AG04450 (cell line): ENCODE data around the gene FSTL1. TPM values are rescaled to one million over a fixed set of nuclear protein-coding genes. Genes with fewer than 3 reads are reported as not detected.
"Not testable (repeated sequence)": the region's sequence is repeated elsewhere in the genome, so short reads cannot be mapped to it uniquely, and the experiment has no call there.

Experiments
- CTCF ChIA-PET: fragments of 300-600, 350-600 bp; formaldehyde crosslinking; extraction: SDS; loops from one replicate; lab custom pipeline; 2022; ENCODE audit warnings: antibody characterized with exemption, inconsistent platforms; lab: Charles Lee
- POLR2A ChIA-PET: fragments of 350-600 bp; formaldehyde crosslinking; extraction: SDS; loops from one replicate; lab custom pipeline; 2021; ENCODE audit warnings: antibody characterized with exemption, inconsistent platforms; lab: Yijun Ruan, JAX
- DNase-seq: peaks from one replicate; pipeline ENCODE4 v3.0.0-alpha.2; 2011; ENCODE audit warnings: low read depth, low spot score
- H3K27ac ChIP-seq: one replicate; pipeline ENCODE4 v1.5.1; 2012; ENCODE audit warnings: low read depth, low read length, control low read depth
- H3K27me3 ChIP-seq: one replicate; pipeline ENCODE4 v1.6.0; 2012; ENCODE audit warnings: low read length; ENCODE audit not compliant: control insufficient read depth, insufficient read depth
- H3K4me3 ChIP-seq: 2 replicates; pipeline ENCODE4 v1.5.1; 2011; ENCODE audit warnings: mild to moderate bottlenecking, low read depth, low read length, control low read depth
- H3K9me3 ChIP-seq: 2 replicates; pipeline ENCODE4 v1.5.1; 2012; ENCODE audit warnings: low read length; ENCODE audit not compliant: control insufficient read depth, insufficient read depth
- CTCF ChIP-seq: IDR thresholded peaks from 2 replicates; pipeline ENCODE4 v1.5.1; 2011; ENCODE audit warnings: low read depth, low read length, control low read depth, inconsistent platforms
- polyA plus RNA-seq: library from polyadenylated mRNA; depleted of rRNA; stranded (reverse); fragments of >200 nt; gene quantifications from 2 replicates; pipeline ENCODE4 v1.2.3, GENCODE V29; 2011

The FSTL1 gene
- polyA plus RNA-seq, 1 experiment: 1,126 TPM

DNA sequence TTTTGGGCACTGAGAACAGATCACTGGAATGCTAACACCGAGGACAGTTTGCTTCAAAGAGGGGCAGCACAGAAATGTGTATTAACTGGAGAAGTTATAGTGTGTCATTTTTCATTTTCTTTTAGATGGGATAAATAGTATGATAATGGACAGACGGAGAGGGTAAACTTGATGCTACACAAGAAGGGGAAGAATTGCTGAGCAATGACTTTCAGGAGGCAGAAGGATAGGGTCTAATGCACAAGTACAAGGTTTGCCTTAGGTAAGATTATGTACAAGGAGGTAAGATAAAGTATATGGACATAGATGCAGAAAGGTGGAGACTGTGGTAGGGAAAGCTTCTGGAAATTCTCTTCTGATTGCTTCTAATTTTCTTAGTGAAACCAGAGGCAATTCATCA is 69.3 kb downstream of the FSTL1 start:
- TF ChIP-seq CTCF: no peak
- no peak overlapping the region for H3K4me3 ChIP-seq
- CTCF ChIA-PET: no interaction called here
- DNase-seq: no peak
- peaks cover 3% of the 10 kb centered on the region for H3K27me3 ChIP-seq
- POLR2A ChIA-PET: no interaction called here
- H3K9me3 ChIP-seq: no peaks in the 10 kb centered on the region
- no peak overlapping the region for H3K27ac ChIP-seq

- H3K9me3 ChIP-seq, H3K27ac ChIP-seq, CTCF ChIA-PET, POLR2A ChIA-PET, H3K27me3 ChIP-seq, H3K4me3 ChIP-seq, DNase-seq: not testable (repeated sequence)
Measured at GRCh38 chr3:120377948-120378347, 72.8 kb downstream of the FSTL1 start.

- POLR2A ChIA-PET: no interaction called here
- Histone ChIP-seq H3K9me3 (no peaks in the 10 kb centered on the region), H3K27me3 (peaks cover 11% of the 10 kb centered on the region), H3K4me3 (no peak overlapping the region), H3K27ac (no peak overlapping the region)
- TF ChIP-seq CTCF: no peak
- CTCF ChIA-PET: interaction anchor here (1.7 kb wide), 1 partner anchor 127 kb away, joined by 8 read pairs; no protein-coding TSS in a partner anchor
- DNase-seq: no peak
Measured at GRCh38 chr3:120370463-120370862, 80.3 kb downstream of the FSTL1 start.

- CTCF ChIA-PET: interaction anchor here (1.7 kb wide), 1 partner anchor 125 kb away, joined by 8 read pairs; no protein-coding TSS in a partner anchor
- Histone ChIP-seq H3K27ac (no peak overlapping the region), H3K9me3 (no peaks in the 10 kb centered on the region), H3K27me3 (peaks cover 11% of the 10 kb centered on the region), H3K4me3 (no peak overlapping the region)
- TF ChIP-seq CTCF: no peak
- POLR2A ChIA-PET: no interaction called here
- no peak for DNase-seq
Measured at GRCh38 chr3:120369037-120369467, 81.7 kb downstream of the FSTL1 start.

DNA sequence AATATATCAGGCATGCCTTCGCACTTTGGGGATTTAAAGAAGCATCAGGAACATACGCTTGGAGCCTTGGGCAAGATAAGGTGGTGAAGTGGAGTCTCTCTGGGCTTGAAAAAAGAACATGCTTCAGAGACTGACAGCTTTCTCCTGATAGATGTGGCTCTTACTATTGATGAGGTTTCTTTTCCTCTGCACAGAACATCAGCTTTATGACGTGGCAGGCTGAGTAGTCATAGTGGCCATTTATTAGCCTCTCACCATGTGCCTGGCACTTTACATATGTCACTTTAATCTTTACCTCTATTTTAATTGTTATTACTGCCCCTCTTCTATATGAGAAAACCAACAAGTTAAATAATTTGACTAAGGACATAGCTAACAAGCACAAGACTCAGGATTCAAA is 82.6 kb downstream of the FSTL1 start:
- peaks cover 11% of the 10 kb centered on the region for H3K27me3 ChIP-seq
- no peak overlapping the region for H3K27ac ChIP-seq
- CTCF ChIA-PET: no interaction called here
- no peak overlapping the region for H3K4me3 ChIP-seq
- no peaks in the 10 kb centered on the region for H3K9me3 ChIP-seq
- no peak for DNase-seq
- POLR2A ChIA-PET: no interaction called here
- TF ChIP-seq CTCF: no peak
